Activated CD8-positive, alpha-beta memory T cell treated with anti-CD3 and anti-CD28 coated beads, Interleukin-2, amount 50 U/mL, for 4 hours (primary cell): Measurements from ENCODE around the gene GZF1.

Experiments
- DNase-seq: peaks from one replicate; pipeline ENCODE4 v3.0.0-alpha.2; 2020

The GZF1 gene

GRCh38 chr20:23370873-23371272 is 8.9 kb downstream of the GZF1 start:
- no peak for DNase-seq

- no peak for DNase-seq
Measured at GRCh38 chr20:23371496-23371895, 9.5 kb downstream of the GZF1 start.

- no peak for DNase-seq
Measured at GRCh38 chr20:23374441-23374840, 12.5 kb downstream of the GZF1 start.

GRCh38 chr20:23375827-23376226 is 13.8 kb downstream of the GZF1 start:
- DNase-seq: no peak

GRCh38 chr20:23379772-23380171 is 17.8 kb downstream of the GZF1 start:
- no peak for DNase-seq

GRCh38 chr20:23381876-23382275 is 19.9 kb downstream of the GZF1 start:
- no peak for DNase-seq

- DNase-seq: no peak
Measured at GRCh38 chr20:23386304-23387117, 24.5 kb downstream of the GZF1 start.

- no peak for DNase-seq
Measured at GRCh38 chr20:23387118-23387443, 25.1 kb downstream of the GZF1 start.

- no peak for DNase-seq
Measured at GRCh38 chr20:23390091-23390774, 28.3 kb downstream of the GZF1 start.

GRCh38 chr20:23391707-23392310 is 29.8 kb downstream of the GZF1 start:
- no peak for DNase-seq

- DNase-seq: no peak
Measured at GRCh38 chr20:23393996-23394775, 32.2 kb downstream of the GZF1 start.

GRCh38 chr20:23396950-23397627 is 35.1 kb downstream of the GZF1 start:
- no peak for DNase-seq

- no peak for DNase-seq
Measured at GRCh38 chr20:23397961-23398360, 36.0 kb downstream of the GZF1 start.

- DNase-seq: no peak
Measured at GRCh38 chr20:23399568-23400241, 37.7 kb downstream of the GZF1 start.

GRCh38 chr20:23401051-23401450 is 39.1 kb downstream of the GZF1 start:
- DNase-seq: no peak

- no peak for DNase-seq
Measured at GRCh38 chr20:23403751-23404150, 41.8 kb downstream of the GZF1 start.

GRCh38 chr20:23404196-23404595 is 42.2 kb downstream of the GZF1 start:
- no peak for DNase-seq

- DNase-seq: no peak
Measured at GRCh38 chr20:23406880-23407279, 44.9 kb downstream of the GZF1 start.

GRCh38 chr20:23407781-23408464 is 45.9 kb downstream of the GZF1 start:
- no peak for DNase-seq

GRCh38 chr20:23408957-23409356 is 47.0 kb downstream of the GZF1 start:
- no peak for DNase-seq

- DNase-seq: no peak
Measured at GRCh38 chr20:23409800-23410199, 47.8 kb downstream of the GZF1 start.
